Measurements from ENCODE around the gene VGLL2.
"Not testable (repeated sequence)": the region's sequence is repeated elsewhere in the genome, so short reads cannot be mapped to it uniquely, and the experiment has no call there.

The VGLL2 gene

DNA sequence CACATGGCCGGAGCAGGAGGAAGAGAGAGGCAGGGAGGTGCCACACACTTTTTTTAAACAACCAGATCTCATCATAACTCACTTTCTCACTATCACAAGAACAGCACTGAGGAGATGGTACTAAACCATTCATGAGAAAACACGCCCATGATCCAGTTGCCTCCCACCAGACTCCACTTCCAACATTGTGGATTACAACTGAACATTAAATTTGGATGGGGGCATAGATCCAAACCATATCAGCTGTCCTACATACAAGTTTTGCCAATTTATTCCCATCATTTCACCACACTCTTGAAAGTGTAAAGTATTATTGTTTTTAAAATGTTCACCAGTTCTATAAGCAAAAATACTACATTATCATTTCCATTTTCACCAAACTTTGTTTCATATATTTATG, 33.9 kb upstream of the VGLL2 start:
- no peak for DNase-seq (ENCODE audit: low read depth, low spot score)
- ChIA-PET CTCF (no interaction called here), POLR2A (no interaction called here)
- no peak overlapping the region for H3K4me3 ChIP-seq (ENCODE audit: low read depth, low read length)
- TF ChIP-seq, protein P1, sequence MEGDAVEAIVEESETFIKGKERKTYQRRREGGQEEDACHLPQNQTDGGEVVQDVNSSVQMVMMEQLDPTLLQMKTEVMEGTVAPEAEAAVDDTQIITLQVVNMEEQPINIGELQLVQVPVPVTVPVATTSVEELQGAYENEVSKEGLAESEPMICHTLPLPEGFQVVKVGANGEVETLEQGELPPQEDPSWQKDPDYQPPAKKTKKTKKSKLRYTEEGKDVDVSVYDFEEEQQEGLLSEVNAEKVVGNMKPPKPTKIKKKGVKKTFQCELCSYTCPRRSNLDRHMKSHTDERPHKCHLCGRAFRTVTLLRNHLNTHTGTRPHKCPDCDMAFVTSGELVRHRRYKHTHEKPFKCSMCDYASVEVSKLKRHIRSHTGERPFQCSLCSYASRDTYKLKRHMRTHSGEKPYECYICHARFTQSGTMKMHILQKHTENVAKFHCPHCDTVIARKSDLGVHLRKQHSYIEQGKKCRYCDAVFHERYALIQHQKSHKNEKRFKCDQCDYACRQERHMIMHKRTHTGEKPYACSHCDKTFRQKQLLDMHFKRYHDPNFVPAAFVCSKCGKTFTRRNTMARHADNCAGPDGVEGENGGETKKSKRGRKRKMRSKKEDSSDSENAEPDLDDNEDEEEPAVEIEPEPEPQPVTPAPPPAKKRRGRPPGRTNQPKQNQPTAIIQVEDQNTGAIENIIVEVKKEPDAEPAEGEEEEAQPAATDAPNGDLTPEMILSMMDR (IDR thresholded peaks at IDR 0.05; ENCODE audit: insufficient read depth, low read length, missing control alignments): no peak

DNA sequence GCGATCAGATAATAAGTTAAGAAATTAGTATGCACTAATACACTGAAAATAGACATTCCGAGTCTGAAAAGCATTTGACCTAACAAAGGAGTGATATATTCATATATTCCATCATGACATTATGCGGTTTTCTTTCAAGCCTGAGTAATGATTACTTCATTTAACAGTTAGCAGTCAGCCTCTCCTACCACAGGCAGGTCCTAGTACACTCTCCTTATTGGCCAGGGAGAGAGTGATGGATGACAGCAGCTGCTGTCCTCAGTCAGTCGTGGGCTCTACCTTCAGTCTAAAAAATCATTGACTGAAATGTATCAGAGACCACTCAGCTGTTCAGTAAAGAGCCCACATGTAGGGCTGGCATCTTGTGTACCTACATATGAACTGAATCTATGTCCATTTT, 33.2 kb upstream of the VGLL2 start:
- ChIA-PET CTCF (no interaction called here), POLR2A (no interaction called here)
- DNase-seq (ENCODE audit: low read depth, low spot score): no peak
- no peak overlapping the region for H3K4me3 ChIP-seq (ENCODE audit: low read depth, low read length)
- TF ChIP-seq, protein P1 (IDR thresholded peaks at IDR 0.05; ENCODE audit: insufficient read depth, low read length, missing control alignments): no peak

DNA sequence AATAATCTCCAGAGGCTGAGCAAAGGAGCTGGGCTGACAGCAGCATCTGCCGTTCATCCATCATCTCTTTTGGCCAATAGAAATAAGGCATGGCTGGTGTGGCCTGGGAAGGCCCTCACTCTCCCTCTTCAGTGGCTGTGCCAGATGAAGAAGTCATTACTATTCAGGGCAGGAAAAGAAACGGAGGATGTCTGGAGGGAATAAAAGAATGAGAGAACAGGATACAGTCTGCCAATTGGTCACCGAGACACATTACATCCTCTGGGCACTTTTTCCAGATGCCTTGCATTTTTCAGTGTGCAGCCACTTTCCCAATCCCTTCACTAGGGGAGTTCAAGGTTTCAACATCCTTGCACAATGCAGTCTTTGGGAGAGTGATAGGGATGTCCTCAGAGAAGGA, 32.2 kb upstream of the VGLL2 start:
- ChIA-PET CTCF (no interaction called here), POLR2A (no interaction called here)
- no peak for DNase-seq (ENCODE audit: low read depth, low spot score)
- no peak overlapping the region for H3K4me3 ChIP-seq (ENCODE audit: low read depth, low read length)
- TF ChIP-seq, protein P1 (IDR thresholded peaks at IDR 0.05; ENCODE audit: insufficient read depth, low read length, missing control alignments): no peak

DNA sequence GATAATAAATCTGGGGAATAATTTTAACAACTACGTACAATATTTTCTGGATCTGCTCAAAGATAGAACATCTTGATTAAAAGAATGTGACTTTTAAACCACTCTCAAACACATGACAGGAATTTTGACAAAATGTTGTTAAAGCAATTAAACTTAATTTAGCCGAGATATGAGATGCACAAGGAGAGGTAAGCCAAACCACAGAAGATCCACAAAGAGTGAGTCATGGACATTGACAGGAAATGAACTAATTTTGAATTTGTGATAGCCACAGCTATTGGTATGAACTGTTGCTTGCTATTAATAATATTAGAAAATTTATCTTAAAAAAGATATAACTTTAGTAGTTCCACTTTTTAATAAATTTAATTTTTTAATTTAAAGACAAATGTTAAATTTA, 27.8 kb upstream of the VGLL2 start:
- no peak overlapping the region for H3K4me3 ChIP-seq (ENCODE audit: low read depth, low read length)
- TF ChIP-seq, protein P1 (IDR thresholded peaks at IDR 0.05; ENCODE audit: insufficient read depth, low read length, missing control alignments): no peak
- ChIA-PET CTCF (no interaction called here), POLR2A (no interaction called here)
- DNase-seq (ENCODE audit: low read depth, low spot score): no peak

DNA sequence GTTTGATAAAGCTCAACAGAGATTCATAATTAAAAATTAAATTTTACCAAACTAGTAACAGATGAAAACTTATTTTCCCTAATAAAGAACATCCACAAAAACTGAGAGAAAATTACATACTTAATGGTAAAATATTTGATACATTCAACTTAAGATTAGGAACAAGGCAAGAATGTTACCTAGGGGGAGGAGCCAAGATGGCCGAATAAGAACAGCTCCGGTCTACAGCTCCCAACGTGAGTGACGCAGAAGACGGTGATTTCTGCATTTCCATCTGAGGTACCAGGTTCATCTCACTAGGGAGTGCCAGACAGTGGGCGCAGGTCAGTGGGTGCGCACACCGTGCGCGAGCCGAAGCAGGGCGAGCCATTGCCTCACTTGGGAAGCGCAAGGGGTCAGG, 20.8 kb upstream of the VGLL2 start:
- CTCF ChIA-PET; DNase-seq (ENCODE audit: low read depth, low spot score); H3K4me3 ChIP-seq (ENCODE audit: low read depth, low read length); POLR2A ChIA-PET: not testable (repeated sequence)

DNA sequence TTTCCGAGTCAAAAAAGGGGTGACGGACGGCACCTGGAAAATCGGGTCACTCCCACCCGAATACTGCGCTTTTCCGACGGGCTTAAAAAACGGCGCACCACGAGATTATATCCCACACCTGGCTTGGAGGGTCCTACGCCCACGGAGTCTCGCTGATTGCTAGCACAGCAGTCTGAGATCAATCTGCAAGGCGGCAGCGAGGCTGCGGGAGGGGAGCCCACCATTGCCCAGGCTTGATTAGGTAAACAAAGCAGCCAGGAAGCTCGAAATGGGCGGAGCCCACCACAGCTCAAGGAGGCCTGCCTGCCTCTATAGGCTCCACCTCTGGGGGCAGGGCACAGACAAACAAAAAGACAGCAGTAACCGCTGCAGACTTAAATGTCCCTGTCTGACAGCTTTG, 20.4 kb upstream of the VGLL2 start:
- DNase-seq (ENCODE audit: low read depth, low spot score); POLR2A ChIA-PET; CTCF ChIA-PET; H3K4me3 ChIP-seq (ENCODE audit: low read depth, low read length): not testable (repeated sequence)

DNA sequence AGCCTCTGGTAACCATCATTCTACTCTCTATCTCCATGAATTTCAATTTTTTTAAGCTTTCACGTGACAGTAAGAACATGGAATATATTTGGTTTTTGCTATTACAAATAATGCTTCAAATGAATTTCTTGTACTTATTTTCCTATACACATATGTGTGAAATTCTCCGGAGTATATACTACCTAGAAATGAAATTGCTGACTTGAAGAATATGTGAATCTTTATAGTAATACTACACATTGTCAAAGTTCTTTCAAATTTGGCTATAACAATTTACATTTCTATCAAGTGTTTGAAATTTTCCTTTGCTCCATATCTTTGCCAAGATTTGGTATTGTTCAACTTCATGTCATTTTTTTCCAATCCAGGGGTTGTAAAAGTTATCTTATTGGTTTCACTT, 11.6 kb upstream of the VGLL2 start:
- POLR2A ChIA-PET: no interaction called here
- H3K4me3 ChIP-seq (ENCODE audit: low read depth, low read length): no peak overlapping the region
- TF ChIP-seq, protein P1 (IDR thresholded peaks at IDR 0.05; ENCODE audit: insufficient read depth, low read length, missing control alignments): no peak
- CTCF ChIA-PET: no interaction called here
- no peak for DNase-seq (ENCODE audit: low read depth, low spot score)

DNA sequence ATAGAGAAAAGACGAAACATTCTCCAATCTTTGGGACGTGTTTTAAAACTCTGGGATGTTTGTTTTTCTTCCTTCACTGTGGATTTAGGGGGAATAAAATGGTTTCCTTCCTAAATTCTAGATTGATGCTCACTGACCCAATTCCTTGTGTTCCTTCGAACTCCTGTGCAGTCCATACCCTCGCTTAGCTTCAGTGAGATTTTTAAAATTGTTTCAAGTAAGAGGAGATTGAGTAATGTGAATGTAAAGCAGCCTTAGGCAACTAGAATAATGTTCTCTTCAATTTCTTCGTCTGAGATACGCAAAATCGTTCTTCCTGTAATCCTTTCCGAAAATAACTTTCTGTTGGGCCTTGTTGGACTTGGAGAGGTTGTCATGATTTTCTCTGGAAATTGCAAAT, 2.6 kb upstream of the VGLL2 start:
- TF ChIP-seq, protein P1 (IDR thresholded peaks at IDR 0.05; ENCODE audit: insufficient read depth, low read length, missing control alignments): no peak
- POLR2A ChIA-PET: no interaction called here
- no peak overlapping the region for H3K4me3 ChIP-seq (ENCODE audit: low read depth, low read length)
- no peak for DNase-seq (ENCODE audit: low read depth, low spot score)
- CTCF ChIA-PET: no interaction called here
